Mammary epithelial cell (primary cell): ENCODE measurements around the gene SSRP1.

ENCODE experiments used
- CTCF ChIP-seq, 2 donors: IDR thresholded peaks in 1 of 2; conservative IDR thresholded peaks in 1 of 2; 2 replicates each; pipeline ENCODE4 v1.5.1; 2011 to 2012; ENCODE audit warnings: inconsistent platforms in 2 of 2, low read length in 2 of 2, mild to moderate bottlenecking in 2 of 2, control low read depth in 1 of 2, low read depth in 1 of 2; ENCODE audit not compliant: insufficient read depth in 1 of 2; ENCODE audit errors: extremely low read depth in 1 of 2
- EZH2 ChIP-seq: IDR thresholded peaks from 2 replicates; pipeline ENCODE4 v1.6.1; 2012; ENCODE audit warnings: low read length, inconsistent platforms, borderline replicate concordance

GRCh38 chr11:57379732-57380131 is 44.0 kb upstream of the SSRP1 start:
- no peak for TF ChIP-seq EZH2
- no peak for TF ChIP-seq CTCF (conservative IDR thresholded peaks at IDR 0.05 in 1 of 2, IDR thresholded peaks at IDR 0.05 in 1 of 2; ENCODE audit: extremely low read depth in 1 of 2, insufficient read depth in 1 of 2, low read depth in 1 of 2, low read length in 2 of 2)
